HepG2 (cell line): ENCODE measurements around the gene NCOA5. TPM values are rescaled to one million over a fixed set of nuclear protein-coding genes. Genes with fewer than 3 reads are reported as not detected.
A peak's percentile ranks its signal among the peaks of the same experiment; 100 is the strongest.

Experiments
- AKNA ChIP-seq: sonication (generic); formaldehyde crosslinking; IDR thresholded peaks from 2 replicates; pipeline ENCODE4 v1.4.0; 2020; ENCODE audit warnings: missing genetic modification reagents, borderline replicate concordance
- CENPT ChIP-seq: sonication (generic); formaldehyde crosslinking; IDR thresholded peaks from 2 replicates; pipeline ENCODE4 v1.8.0; 2022; ENCODE audit warnings: low read depth, mild to moderate bottlenecking, moderate library complexity, missing genetic modification reagents
- MIXL1 ChIP-seq: IDR thresholded peaks from 2 replicates; pipeline ENCODE4 v1.6.1; 2016
- MTA3 ChIP-seq: sonication (generic); formaldehyde crosslinking; IDR thresholded peaks from 2 replicates; pipeline ENCODE4 v1.4.0; 2020; ENCODE audit warnings: missing genetic modification reagents
- PLRG1 ChIP-seq: fragments of 450-650 bp; conservative IDR thresholded peaks from 2 replicates; pipeline ENCODE4 v1.6.1; 2016
- SAP130 ChIP-seq: IDR thresholded peaks from 2 replicates; pipeline ENCODE4 v1.6.1; 2016; ENCODE audit warnings: low read depth
- TP53 ChIP-seq: sonication (generic); formaldehyde crosslinking; conservative IDR thresholded peaks from 2 replicates; pipeline ENCODE4 v1.4.0; 2020; ENCODE audit warnings: missing genetic modification reagents
- U2AF1 ChIP-seq: fragments of 200-400 bp; formaldehyde crosslinking; optimal IDR thresholded peaks from 2 replicates; pipeline ENCODE3; 2017; ENCODE audit warnings: mild to moderate bottlenecking, low read depth, low read length
- XRCC5 ChIP-seq: fragments of 200-400 bp; formaldehyde crosslinking; optimal IDR thresholded peaks from 2 replicates; pipeline ENCODE3; 2017; ENCODE audit warnings: mild to moderate bottlenecking, low read length
- ZFY ChIP-seq: sonication (generic); formaldehyde crosslinking; IDR thresholded peaks from 2 replicates; pipeline ENCODE4 v1.4.0; 2020; ENCODE audit warnings: missing genetic modification reagents
- ZNF3 ChIP-seq: IDR thresholded peaks from 2 replicates; pipeline ENCODE4 v1.7.0; 2017; ENCODE audit warnings: inconsistent platforms
- ZNF501 ChIP-seq: sonication (generic); formaldehyde crosslinking; IDR thresholded peaks from 2 replicates; pipeline ENCODE4 v1.5.1; 2020; ENCODE audit warnings: mild to moderate bottlenecking, moderate library complexity, missing genetic modification reagents
- polyA plus RNA-seq, 8 experiments: library from polyadenylated mRNA; depleted of rRNA in 3 of 8; stranded (reverse) in 7 of 8; unstranded in 1 of 8; fragments of >200 nt; fragmentation: Illumina TruSeq in 4 of 8; extraction: Trizol in 4 of 8; gene quantifications; 2 replicates each; pipeline versions ENCODE4 v1.2.1 to v1.2.3, GENCODE V29; 2011 to 2016; ENCODE audit warnings: low read depth in 4 of 8, missing spikeins in 1 of 8, mixed read lengths in 1 of 8; ENCODE audit not compliant: insufficient read depth in 1 of 8
- total RNA-seq, 5 experiments: library from RNA; depleted of rRNA; stranded (reverse); fragments of >200 nt; fragmentation: Illumina TruSeq; extraction: Trizol; gene quantifications; 2 replicates each; pipeline ENCODE4 v1.2.3, GENCODE V29; 2016; ENCODE audit warnings: low read depth in 1 of 5
- TF ChIP-seq, protein P1 (sequence below): sonication (generic); formaldehyde crosslinking; IDR thresholded peaks from 2 replicates; pipeline ENCODE4 v1.4.0; 2020; ENCODE audit warnings: missing genetic modification reagents
- TF ChIP-seq, protein P2 (sequence below): sonication (generic); formaldehyde crosslinking; IDR thresholded peaks from 2 replicates; pipeline ENCODE4 v1.4.0; 2020; ENCODE audit warnings: mild to moderate bottlenecking, missing genetic modification reagents, borderline replicate concordance

Gene NCOA5
- total and polyA plus RNA-seq, 2 of the 13 experiments (the other 11 are each of a cell fraction or from before 2014, with no cell fraction given) = 16.5 to 28.4 TPM

GRCh38 chr20:46014517-46015396, 75.0 kb downstream of the NCOA5 start (continued):
- peak; percentile 89 for TF ChIP-seq SAP130 (CRISPR knock-in tag)
- no peak; the same call in 1 of the 2 replicates for TF ChIP-seq ZFY (CRISPR knock-in tag)
- peak; percentile 67 for TF ChIP-seq XRCC5
- TF ChIP-seq MIXL1 = peak; percentile 85
- no peak for TF ChIP-seq AKNA (CRISPR knock-in tag)
- TF ChIP-seq, protein P1, sequence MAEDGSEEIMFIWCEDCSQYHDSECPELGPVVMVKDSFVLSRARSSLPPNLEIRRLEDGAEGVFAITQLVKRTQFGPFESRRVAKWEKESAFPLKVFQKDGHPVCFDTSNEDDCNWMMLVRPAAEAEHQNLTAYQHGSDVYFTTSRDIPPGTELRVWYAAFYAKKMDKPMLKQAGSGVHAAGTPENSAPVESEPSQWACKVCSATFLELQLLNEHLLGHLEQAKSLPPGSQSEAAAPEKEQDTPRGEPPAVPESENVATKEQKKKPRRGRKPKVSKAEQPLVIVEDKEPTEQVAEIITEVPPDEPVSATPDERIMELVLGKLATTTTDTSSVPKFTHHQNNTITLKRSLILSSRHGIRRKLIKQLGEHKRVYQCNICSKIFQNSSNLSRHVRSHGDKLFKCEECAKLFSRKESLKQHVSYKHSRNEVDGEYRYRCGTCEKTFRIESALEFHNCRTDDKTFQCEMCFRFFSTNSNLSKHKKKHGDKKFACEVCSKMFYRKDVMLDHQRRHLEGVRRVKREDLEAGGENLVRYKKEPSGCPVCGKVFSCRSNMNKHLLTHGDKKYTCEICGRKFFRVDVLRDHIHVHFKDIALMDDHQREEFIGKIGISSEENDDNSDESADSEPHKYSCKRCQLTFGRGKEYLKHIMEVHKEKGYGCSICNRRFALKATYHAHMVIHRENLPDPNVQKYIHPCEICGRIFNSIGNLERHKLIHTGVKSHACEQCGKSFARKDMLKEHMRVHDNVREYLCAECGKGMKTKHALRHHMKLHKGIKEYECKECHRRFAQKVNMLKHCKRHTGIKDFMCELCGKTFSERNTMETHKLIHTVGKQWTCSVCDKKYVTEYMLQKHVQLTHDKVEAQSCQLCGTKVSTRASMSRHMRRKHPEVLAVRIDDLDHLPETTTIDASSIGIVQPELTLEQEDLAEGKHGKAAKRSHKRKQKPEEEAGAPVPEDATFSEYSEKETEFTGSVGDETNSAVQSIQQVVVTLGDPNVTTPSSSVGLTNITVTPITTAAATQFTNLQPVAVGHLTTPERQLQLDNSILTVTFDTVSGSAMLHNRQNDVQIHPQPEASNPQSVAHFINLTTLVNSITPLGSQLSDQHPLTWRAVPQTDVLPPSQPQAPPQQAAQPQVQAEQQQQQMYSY = no peak
- TF ChIP-seq ZNF501 = peak; percentile 19; the same call in 1 of the 2 replicates
- TF ChIP-seq MTA3 (CRISPR knock-in tag) = no peak
- TF ChIP-seq, protein P2, sequence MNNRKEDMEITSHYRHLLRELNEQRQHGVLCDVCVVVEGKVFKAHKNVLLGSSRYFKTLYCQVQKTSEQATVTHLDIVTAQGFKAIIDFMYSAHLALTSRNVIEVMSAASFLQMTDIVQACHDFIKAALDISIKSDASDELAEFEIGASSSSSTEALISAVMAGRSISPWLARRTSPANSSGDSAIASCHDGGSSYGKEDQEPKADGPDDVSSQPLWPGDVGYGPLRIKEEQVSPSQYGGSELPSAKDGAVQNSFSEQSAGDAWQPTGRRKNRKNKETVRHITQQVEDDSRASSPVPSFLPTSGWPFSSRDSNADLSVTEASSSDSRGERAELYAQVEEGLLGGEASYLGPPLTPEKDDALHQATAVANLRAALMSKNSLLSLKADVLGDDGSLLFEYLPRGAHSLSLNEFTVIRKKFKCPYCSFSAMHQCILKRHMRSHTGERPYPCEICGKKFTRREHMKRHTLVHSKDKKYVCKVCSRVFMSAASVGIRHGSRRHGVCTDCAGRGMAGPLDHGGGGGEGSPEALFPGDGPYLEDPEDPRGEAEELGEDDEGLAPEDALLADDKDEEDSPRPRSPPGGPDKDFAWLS = no peak
- TF ChIP-seq PLRG1 = no peak
- TF ChIP-seq CENPT (CRISPR knock-in tag) = no peak
- TF ChIP-seq TP53 (CRISPR knock-in tag) = no peak
- no peak for TF ChIP-seq U2AF1
- no peak for TF ChIP-seq ZNF3
